Thoracic aorta (tissue), 2 donors: ENCODE results near the gene HSBP1L1. TPM values are rescaled to one million over a fixed set of nuclear protein-coding genes. Genes with fewer than 3 reads are reported as not detected.

Source experiments
- ATAC-seq: fragments of 150-250 bp; one replicate; pipeline ENCODE4 v1.8.0; 2017; ENCODE audit warnings: low read depth; ENCODE audit not compliant: insufficient number of reproducible peaks, low FRiP score
- DNase-seq: peaks from one replicate; pipeline ENCODE4 v3.0.0-alpha.2; 2020; ENCODE audit warnings: low spot score
- H3K27ac ChIP-seq, 2 donors: fragments of 200-600 bp; sonication (generic); 1 replicate in 1 of 2; 2 replicates in 1 of 2; pipeline ENCODE4 v1.5.1; 2016; ENCODE audit warnings: mild to moderate bottlenecking in 2 of 2, moderate library complexity in 2 of 2
- H3K27me3 ChIP-seq: fragments of 200-600 bp; sonication (generic); replicated peaks from 2 replicates; pipeline ENCODE4 v1.6.0; 2016; ENCODE audit warnings: mild to moderate bottlenecking; ENCODE audit not compliant: insufficient read depth
- H3K36me3 ChIP-seq: fragments of 200-600 bp; sonication (generic); one replicate; pipeline ENCODE4 v1.5.1; 2016
- H3K4me1 ChIP-seq, 2 donors: fragments of 200-600 bp; sonication (generic); 1 replicate in 1 of 2; 2 replicates in 1 of 2; pipeline versions ENCODE4 v1.5.1 to v1.6.0; 2016; ENCODE audit warnings: low read depth in 2 of 2, mild to moderate bottlenecking in 1 of 2; ENCODE audit not compliant: control insufficient read depth in 1 of 2
- H3K4me3 ChIP-seq: fragments of 200-600 bp; sonication (generic); 2 replicates; pipeline ENCODE4 v1.5.1; 2016; ENCODE audit warnings: mild to moderate bottlenecking
- H3K9me3 ChIP-seq: fragments of 200-600 bp; sonication (generic); 2 replicates; pipeline ENCODE4 v1.5.1; 2016
- CTCF ChIP-seq: fragments of 200-600 bp; sonication (generic); IDR thresholded peaks from one replicate; pipeline ENCODE4 v1.5.1; 2019; ENCODE audit warnings: antibody characterized with exemption
- total RNA-seq, 2 donors: library from RNA; depleted of rRNA; stranded (reverse); fragments of >200 nt; gene quantifications; one replicate each; pipeline versions ENCODE4 v1.1.0 to v1.2.3, GENCODE V29; 2016

The HSBP1L1 gene
- total RNA-seq, 2 donors from 2014 or later: 8.5 to 11.6 TPM

DNA sequence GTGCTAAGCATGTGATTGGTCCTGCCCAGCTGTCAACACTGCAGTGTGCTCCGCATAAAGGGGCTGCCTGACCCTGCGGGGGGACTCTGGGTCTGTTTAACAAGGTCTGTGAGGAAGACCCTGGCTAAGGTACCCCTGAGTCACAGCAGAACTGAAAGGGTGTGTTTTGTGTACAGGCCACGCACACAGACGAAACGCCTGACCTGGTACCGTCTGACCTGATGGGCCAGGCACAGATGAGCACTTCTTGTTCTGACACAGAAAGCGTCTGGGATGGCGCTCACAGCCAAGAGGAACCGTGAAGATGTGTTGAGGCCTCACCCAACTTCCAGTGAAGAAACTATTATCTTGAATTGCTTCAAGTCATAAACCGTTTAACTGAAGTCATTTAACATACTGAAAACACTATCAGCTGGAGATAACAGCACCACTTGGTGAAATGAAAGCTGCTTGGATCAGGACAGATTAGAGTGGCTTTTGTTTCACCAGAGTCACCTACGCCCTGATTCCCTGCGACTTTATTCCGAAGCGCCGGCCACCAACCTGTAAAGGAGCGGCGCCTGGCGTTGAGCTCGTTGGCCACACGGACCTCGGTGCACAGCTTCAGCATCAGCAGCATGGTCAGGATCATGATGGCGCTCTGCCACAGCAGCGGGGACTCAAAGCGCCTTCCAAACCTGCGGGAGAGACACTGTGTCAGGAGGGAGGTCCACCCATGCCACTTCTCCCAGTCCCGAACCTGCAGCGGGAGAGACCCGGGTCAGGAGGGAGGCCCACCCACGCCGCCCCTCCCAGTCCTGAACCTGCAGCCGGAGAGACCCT is 21.4 kb upstream of the HSBP1L1 start:
- no peak for TF ChIP-seq CTCF
- H3K36me3 ChIP-seq: peaks cover 14% of the 10 kb centered on the region
- H3K4me3 ChIP-seq: no peak overlapping the region
- DNase-seq (no peak), ATAC-seq (no peak)
- peaks cover 0 to 14% of the 10 kb centered on the region in 2 donors for H3K4me1 ChIP-seq
- H3K27me3 ChIP-seq: no peaks in the 10 kb centered on the region
- no peaks in the 10 kb centered on the region for H3K9me3 ChIP-seq
- no peak overlapping the region for H3K27ac ChIP-seq

GRCh38 chr18:79943608-79944125 is 20.8 kb upstream of the HSBP1L1 start:
- H3K4me1 ChIP-seq: peaks cover under 1 to 20% of the 10 kb centered on the region in 2 donors

DNA sequence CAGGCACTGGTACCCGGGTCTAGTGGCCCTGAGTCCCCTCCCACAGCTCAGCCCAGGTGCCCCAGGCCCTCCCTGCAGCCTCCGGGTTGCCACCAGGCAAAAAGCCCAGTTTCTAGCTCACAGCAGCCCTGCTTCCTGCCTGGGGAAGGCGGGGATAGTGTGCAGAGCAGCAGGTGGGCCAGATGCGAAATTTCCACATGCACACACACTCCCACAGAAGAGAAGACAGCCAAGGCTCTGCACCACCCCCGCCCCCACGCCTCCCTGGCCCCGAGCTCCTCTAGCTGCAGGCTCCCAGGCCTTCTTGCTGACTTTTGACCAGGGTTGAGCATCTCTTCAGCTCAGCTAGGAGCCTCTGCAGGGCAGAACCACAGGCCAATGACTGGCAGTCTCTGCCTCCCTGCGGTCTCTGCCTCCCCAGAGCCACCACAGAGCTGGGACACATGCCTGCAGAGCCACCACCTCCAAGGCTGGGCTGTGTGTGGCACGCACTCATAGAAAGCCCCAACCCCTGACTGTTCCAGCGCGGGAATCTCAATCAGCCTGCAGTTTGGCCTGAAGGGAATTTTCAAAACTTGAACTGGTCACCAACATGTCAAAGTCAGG is 20.2 kb upstream of the HSBP1L1 start:
- Histone ChIP-seq H3K4me1 (peaks cover 6 to 26% of the 10 kb centered on the region in 2 donors), H3K9me3 (no peaks in the 10 kb centered on the region), H3K36me3 (peaks cover 14% of the 10 kb centered on the region), H3K27me3 (no peaks in the 10 kb centered on the region), H3K4me3 (no peak overlapping the region), H3K27ac (no peak overlapping the region)
- ATAC-seq: no peak
- DNase-seq: no peak
- no peak for TF ChIP-seq CTCF

More at GRCh38 chr18:79943608-79944125, 20.8 kb upstream of the HSBP1L1 start:
- no peak for ATAC-seq
- Histone ChIP-seq H3K36me3 (peaks cover 14% of the 10 kb centered on the region), H3K4me3 (no peak overlapping the region), H3K27me3 (no peaks in the 10 kb centered on the region), H3K27ac (no peak overlapping the region), H3K9me3 (no peaks in the 10 kb centered on the region)
- no peak for DNase-seq
- TF ChIP-seq CTCF: no peak

DNA sequence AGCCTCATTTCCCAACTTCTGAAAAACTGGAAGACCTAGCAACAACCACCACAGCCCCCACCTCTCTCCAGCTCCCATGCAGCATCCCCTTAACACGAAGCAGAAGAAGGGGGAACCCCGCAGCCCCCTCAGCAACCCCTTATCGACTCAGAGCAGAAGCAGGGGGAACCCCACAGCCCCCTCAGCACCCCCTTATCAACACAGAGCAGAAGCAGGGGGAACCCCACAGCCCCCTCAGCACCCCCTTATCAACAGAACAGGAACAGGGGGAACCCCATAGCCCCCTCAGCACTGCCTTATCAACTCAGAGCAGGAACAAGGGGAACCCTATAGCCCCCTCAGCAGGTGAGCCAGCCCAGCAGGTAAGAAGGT is 19.7 kb upstream of the HSBP1L1 start:
- Histone ChIP-seq H3K36me3 (peaks cover 14% of the 10 kb centered on the region), H3K27ac (no peak overlapping the region), H3K27me3 (no peaks in the 10 kb centered on the region), H3K9me3 (no peaks in the 10 kb centered on the region), H3K4me1 (peaks cover 9 to 31% of the 10 kb centered on the region in 2 donors), H3K4me3 (no peak overlapping the region)
- no peak for TF ChIP-seq CTCF
- ATAC-seq: no peak
- DNase-seq: no peak
